Astrocyte of the spinal cord (primary cell): ENCODE measurements around the gene CEP55.
"Not testable (repeated sequence)": the region's sequence is repeated elsewhere in the genome, so short reads cannot be mapped to it uniquely, and the experiment has no call there.

Experiments used
- DNase-seq: peaks from one replicate; pipeline ENCODE4 v3.0.0; 2011; ENCODE audit warnings: low read depth, low spot score
- H3K4me3 ChIP-seq: 2 replicates; pipeline ENCODE4 v1.5.1; 2011; ENCODE audit warnings: low read depth, mild to moderate bottlenecking, low read length, moderate library complexity
- in situ Hi-C: cut with HindIII; loops from 2 replicates; pipeline ENCODE4 v1.10.0; 2017; ENCODE audit warnings: low sequenced_read_pairs
- TF ChIP-seq, protein P1 (sequence below): IDR thresholded peaks from 2 replicates; pipeline ENCODE4 v1.5.1; 2012; ENCODE audit warnings: low read depth, mild to moderate bottlenecking, low read length, inconsistent platforms

Gene CEP55

GRCh38 chr10:93461807-93462178 lies 34.6 kb upstream of the CEP55 start:
- DNase-seq, result peak; percentile 72
- TF ChIP-seq, protein P1, sequence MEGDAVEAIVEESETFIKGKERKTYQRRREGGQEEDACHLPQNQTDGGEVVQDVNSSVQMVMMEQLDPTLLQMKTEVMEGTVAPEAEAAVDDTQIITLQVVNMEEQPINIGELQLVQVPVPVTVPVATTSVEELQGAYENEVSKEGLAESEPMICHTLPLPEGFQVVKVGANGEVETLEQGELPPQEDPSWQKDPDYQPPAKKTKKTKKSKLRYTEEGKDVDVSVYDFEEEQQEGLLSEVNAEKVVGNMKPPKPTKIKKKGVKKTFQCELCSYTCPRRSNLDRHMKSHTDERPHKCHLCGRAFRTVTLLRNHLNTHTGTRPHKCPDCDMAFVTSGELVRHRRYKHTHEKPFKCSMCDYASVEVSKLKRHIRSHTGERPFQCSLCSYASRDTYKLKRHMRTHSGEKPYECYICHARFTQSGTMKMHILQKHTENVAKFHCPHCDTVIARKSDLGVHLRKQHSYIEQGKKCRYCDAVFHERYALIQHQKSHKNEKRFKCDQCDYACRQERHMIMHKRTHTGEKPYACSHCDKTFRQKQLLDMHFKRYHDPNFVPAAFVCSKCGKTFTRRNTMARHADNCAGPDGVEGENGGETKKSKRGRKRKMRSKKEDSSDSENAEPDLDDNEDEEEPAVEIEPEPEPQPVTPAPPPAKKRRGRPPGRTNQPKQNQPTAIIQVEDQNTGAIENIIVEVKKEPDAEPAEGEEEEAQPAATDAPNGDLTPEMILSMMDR, result no peak
- in situ Hi-C loops, result no loop called here

DNA sequence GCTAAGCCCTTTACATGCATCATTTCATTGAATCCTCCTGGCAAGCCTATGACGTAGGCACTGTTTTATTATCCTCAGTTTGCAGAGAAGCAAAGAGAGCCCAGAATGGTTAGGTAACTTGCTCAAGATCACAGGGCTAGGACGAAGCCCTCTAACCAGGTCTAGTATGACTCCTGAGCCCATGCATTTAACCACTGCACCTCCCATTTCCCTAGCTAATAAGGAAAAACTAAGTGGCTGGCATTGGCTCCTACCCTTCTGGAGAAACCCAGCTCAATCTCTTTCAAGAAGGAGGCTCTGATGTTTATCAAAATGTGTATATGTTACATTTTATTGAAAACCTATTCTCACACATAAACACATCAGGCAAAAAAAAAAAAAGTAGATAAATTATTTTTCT lies 34.0 kb upstream of the CEP55 start:
- DNase-seq, result no peak
- TF ChIP-seq, protein P1, result no peak
- no peak overlapping the region for H3K4me3 ChIP-seq
- in situ Hi-C loops, result no loop called here

More at GRCh38 chr10:93461807-93462178, 34.6 kb upstream of the CEP55 start:
- H3K4me3 ChIP-seq, result no peak overlapping the region

DNA sequence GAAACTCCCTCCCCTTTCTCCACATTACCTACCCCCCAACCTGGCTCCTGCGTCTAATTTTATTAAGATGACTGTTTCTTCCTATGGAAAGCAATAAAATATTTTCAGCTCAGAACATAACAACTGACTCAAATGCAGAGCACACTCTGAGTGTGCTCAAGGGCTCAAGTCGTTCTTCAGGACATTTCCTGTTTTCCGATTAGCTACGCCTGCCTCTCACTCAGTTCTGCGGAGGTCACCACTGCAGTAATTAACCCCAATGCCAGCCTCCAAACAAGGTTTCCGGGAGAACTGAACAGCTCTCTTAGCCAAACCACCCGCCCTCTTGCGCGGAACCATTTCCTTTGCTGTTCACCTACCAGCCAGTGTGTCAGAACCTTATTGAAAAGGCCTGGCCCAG lies 33.5 kb upstream of the CEP55 start:
- in situ Hi-C loops, result no loop called here
- TF ChIP-seq, protein P1, result no peak
- no peak overlapping the region for H3K4me3 ChIP-seq
- DNase-seq, result peak; percentile 79

GRCh38 chr10:93463723-93464476 lies 32.5 kb upstream of the CEP55 start:
- TF ChIP-seq, protein P1, result no peak
- H3K4me3 ChIP-seq, result no peak overlapping the region
- DNase-seq, result peak; percentile 68
- in situ Hi-C loops, result no loop called here

DNA sequence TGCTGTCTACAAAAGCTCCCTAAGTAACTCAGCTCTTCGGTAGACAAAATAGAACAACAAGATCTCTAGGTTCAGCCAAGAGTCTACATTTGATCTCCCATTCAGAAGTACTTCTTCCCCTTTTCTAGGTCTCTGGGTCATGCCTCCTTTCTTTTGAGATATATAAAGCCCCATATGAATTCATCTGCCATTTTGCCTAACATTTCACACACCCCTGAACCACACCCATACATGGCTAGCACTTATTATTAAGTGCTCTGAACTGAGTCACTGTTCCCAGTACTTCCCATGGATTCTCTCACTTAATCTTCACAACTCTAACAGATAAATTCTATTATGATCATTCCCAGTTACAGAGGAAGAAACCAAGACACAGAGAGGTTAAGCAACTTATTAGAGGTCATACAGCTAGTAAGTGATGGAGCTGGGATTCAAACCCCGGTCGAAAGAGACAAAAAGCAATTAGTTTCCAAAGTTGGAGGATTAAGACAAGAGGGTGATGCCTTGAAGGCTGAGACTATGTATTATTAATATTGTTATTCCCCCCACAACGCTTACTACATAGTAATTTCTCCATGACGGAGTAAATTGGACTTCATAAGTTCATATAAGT lies 31.5 kb upstream of the CEP55 start:
- in situ Hi-C loops, result no loop called here
- DNase-seq, result no peak
- TF ChIP-seq, protein P1, result no peak
- H3K4me3 ChIP-seq, result no peak overlapping the region

DNA sequence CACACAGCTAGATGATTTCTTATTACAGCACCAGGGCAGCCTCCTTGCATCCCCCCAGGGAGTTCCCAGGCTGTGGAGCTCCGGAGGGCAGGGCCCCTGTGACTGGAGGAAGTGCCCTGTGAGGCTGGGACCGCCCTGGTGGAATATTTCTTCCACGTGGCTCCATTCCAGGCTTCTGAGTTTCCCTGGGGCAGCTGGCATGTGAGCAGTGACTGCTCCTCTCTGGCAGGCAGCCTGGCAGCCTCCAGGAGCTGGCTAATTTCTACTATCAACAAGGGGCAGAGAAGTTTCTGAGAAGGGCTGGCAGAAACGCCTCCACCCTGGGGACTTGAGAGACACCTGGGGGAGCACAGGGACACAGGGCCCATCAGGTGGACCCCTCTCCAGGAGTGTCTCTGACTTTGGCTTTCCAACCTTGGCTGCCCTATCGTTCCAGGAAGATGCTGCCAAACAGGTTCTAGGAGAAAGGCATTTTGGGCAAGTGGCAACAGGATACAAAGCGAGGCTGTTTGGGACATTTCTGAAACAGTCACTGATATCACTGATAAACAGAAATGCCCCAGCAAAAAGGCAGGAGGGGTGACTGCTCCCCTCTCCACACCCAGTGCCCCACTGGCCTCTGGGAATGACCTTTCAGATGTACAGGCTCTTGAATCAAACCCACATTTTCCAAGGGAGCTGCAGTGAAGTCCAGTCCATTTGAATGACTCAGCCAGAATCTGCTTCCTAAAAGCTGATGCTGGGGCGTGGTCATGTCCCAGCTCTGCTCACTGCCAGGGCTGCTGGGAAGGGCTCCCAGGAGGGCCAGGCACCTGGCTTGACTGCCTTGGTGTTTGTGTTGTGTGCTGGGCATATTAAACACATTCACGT lies 30.4 kb upstream of the CEP55 start:
- TF ChIP-seq, protein P1, result no peak
- H3K4me3 ChIP-seq, result no peak overlapping the region
- peak; percentile 93 for DNase-seq
- in situ Hi-C loops, result no loop called here

- in situ Hi-C loops, DNase-seq, H3K4me3 ChIP-seq: not testable (repeated sequence)
Measured at GRCh38 chr10:93467635-93468034, 28.8 kb upstream of the CEP55 start.
